Osteocyte (in vitro differentiated cells): ENCODE results near the gene PTPRM. TPM values are rescaled to one million over a fixed set of nuclear protein-coding genes. Genes with fewer than 3 reads are reported as not detected.

Source experiments
- DNase-seq: peaks from one replicate; pipeline ENCODE4 v3.0.0; 2021; ENCODE audit warnings: mixed read lengths; ENCODE audit not compliant: unreplicated experiment; ENCODE audit errors: extremely low spot score
- H3K27ac Mint-ChIP-seq: one replicate; pipeline ENCODE4 v1.8.0; 2021; ENCODE audit warnings: mild to moderate bottlenecking, mixed read lengths; ENCODE audit not compliant: unreplicated experiment
- H3K27me3 Mint-ChIP-seq: one replicate; pipeline ENCODE4 v1.8.0; 2021; ENCODE audit warnings: mixed read lengths; ENCODE audit not compliant: unreplicated experiment
- H3K36me3 Mint-ChIP-seq: one replicate; pipeline ENCODE4 v1.8.0; 2021; ENCODE audit warnings: mixed read lengths; ENCODE audit not compliant: unreplicated experiment
- H3K4me1 Mint-ChIP-seq: one replicate; pipeline ENCODE4 v1.8.0; 2021; ENCODE audit warnings: mixed read lengths; ENCODE audit not compliant: unreplicated experiment
- H3K4me3 Mint-ChIP-seq: one replicate; pipeline ENCODE4 v1.8.0; 2021; ENCODE audit warnings: mild to moderate bottlenecking, moderate library complexity, mixed read lengths; ENCODE audit not compliant: unreplicated experiment
- H3K9me3 Mint-ChIP-seq: one replicate; pipeline ENCODE4 v1.8.0; 2021; ENCODE audit warnings: mixed read lengths; ENCODE audit not compliant: unreplicated experiment
- CTCF ChIP-seq: fragments of 200-600 bp; sonication (generic); IDR thresholded peaks from 2 replicates; pipeline ENCODE4 v1.5.0; 2021; ENCODE audit warnings: antibody characterized with exemption, mild to moderate bottlenecking, moderate library complexity
- total RNA-seq: library from RNA; stranded (reverse); gene quantifications from 2 replicates; pipeline ENCODE4 v1.2.1, GENCODE V29; 2021

PTPRM gene
- total RNA-seq, 1 donor from 2014 or later, result 105 TPM

GRCh38 chr18:8190980-8191379 lies 623.9 kb downstream of the PTPRM start:
- no peak overlapping the region for H3K27ac Mint-ChIP-seq
- TF ChIP-seq CTCF, result no peak
- no peak for DNase-seq
- no peak overlapping the region for H3K4me3 Mint-ChIP-seq
- H3K36me3 Mint-ChIP-seq, result peaks cover 4% of the 10 kb centered on the region
- H3K4me1 Mint-ChIP-seq, result no peaks in the 10 kb centered on the region
- H3K9me3 Mint-ChIP-seq, result no peaks in the 10 kb centered on the region
- H3K27me3 Mint-ChIP-seq, result no peaks in the 10 kb centered on the region

GRCh38 chr18:8194431-8194830 lies 627.3 kb downstream of the PTPRM start:
- Mint-ChIP-seq H3K27me3 (no peaks in the 10 kb centered on the region), H3K4me3 (no peak overlapping the region), H3K9me3 (no peaks in the 10 kb centered on the region), H3K4me1 (peaks cover 3% of the 10 kb centered on the region), H3K36me3 (no peaks in the 10 kb centered on the region), H3K27ac (no peak overlapping the region)
- no peak for DNase-seq
- no peak for TF ChIP-seq CTCF

GRCh38 chr18:8196238-8196637 lies 629.1 kb downstream of the PTPRM start:
- Mint-ChIP-seq H3K9me3 (no peaks in the 10 kb centered on the region), H3K27me3 (no peaks in the 10 kb centered on the region), H3K27ac (no peak overlapping the region), H3K4me1 (peaks cover 3% of the 10 kb centered on the region), H3K4me3 (no peak overlapping the region), H3K36me3 (no peaks in the 10 kb centered on the region)
- no peak for DNase-seq
- no peak for TF ChIP-seq CTCF

GRCh38 chr18:8197499-8197898 lies 630.4 kb downstream of the PTPRM start:
- H3K4me3 Mint-ChIP-seq, result no peak overlapping the region
- DNase-seq, result no peak
- TF ChIP-seq CTCF, result no peak
- no peak overlapping the region for H3K27ac Mint-ChIP-seq
- H3K4me1 Mint-ChIP-seq, result peaks cover 3% of the 10 kb centered on the region
- H3K27me3 Mint-ChIP-seq, result no peaks in the 10 kb centered on the region
- H3K9me3 Mint-ChIP-seq, result no peaks in the 10 kb centered on the region
- H3K36me3 Mint-ChIP-seq, result no peaks in the 10 kb centered on the region

- no peak for DNase-seq
- Mint-ChIP-seq H3K4me3 (no peak overlapping the region), H3K9me3 (peaks cover 3% of the 10 kb centered on the region), H3K36me3 (peaks cover 17% of the 10 kb centered on the region), H3K4me1 (peaks cover 18% of the 10 kb centered on the region), H3K27ac (no peak overlapping the region), H3K27me3 (no peaks in the 10 kb centered on the region)
- TF ChIP-seq CTCF, result no peak
Measured at GRCh38 chr18:8207996-8208395, 640.9 kb downstream of the PTPRM start.
